Ovary (tissue), 3 donors: ENCODE data around the gene DPP3.
"Not testable (repeated sequence)": the region's sequence is repeated elsewhere in the genome, so short reads cannot be mapped to it uniquely, and the experiment has no call there.

ENCODE experiments used
- CTCF ChIP-seq, 3 donors: fragments of 450-650 bp in 2 of 3; fragments of 200-600 bp in 1 of 3; IDR thresholded peaks; one replicate each; pipeline versions ENCODE4 v1.5.1 to v1.8.0; 2016 to 2022; ENCODE audit warnings: antibody characterized with exemption in 3 of 3, mild to moderate bottlenecking in 1 of 3
- POLR2A ChIP-seq: fragments of 450-650 bp; IDR thresholded peaks from one replicate; pipeline ENCODE4 v1.6.1; 2017; ENCODE audit warnings: antibody characterized with exemption, mild to moderate bottlenecking, moderate library complexity
- donor health status: DM: no; HTN: no; CAD: no.

- TF ChIP-seq CTCF (IDR thresholded peaks at IDR 0.05); POLR2A: not testable (repeated sequence)
Observed at GRCh38 chr11:66440940-66441282, 39.3 kb upstream of the DPP3 start.
